Activated CD8-positive, alpha-beta memory T cell treated with anti-CD3 and anti-CD28 coated beads, Interleukin-2, amount 50 U/mL, for 1 hour (primary cell): ENCODE results near the gene MARF1.
A peak's percentile ranks its signal among the peaks of the same experiment; 100 is the strongest.
"Not testable (repeated sequence)": the region's sequence is repeated elsewhere in the genome, so short reads cannot be mapped to it uniquely, and the experiment has no call there.

Source experiments
- DNase-seq: peaks from one replicate; pipeline ENCODE4 v3.0.0-alpha.2; 2020; ENCODE audit errors: extremely low read depth

MARF1 gene, protein sequence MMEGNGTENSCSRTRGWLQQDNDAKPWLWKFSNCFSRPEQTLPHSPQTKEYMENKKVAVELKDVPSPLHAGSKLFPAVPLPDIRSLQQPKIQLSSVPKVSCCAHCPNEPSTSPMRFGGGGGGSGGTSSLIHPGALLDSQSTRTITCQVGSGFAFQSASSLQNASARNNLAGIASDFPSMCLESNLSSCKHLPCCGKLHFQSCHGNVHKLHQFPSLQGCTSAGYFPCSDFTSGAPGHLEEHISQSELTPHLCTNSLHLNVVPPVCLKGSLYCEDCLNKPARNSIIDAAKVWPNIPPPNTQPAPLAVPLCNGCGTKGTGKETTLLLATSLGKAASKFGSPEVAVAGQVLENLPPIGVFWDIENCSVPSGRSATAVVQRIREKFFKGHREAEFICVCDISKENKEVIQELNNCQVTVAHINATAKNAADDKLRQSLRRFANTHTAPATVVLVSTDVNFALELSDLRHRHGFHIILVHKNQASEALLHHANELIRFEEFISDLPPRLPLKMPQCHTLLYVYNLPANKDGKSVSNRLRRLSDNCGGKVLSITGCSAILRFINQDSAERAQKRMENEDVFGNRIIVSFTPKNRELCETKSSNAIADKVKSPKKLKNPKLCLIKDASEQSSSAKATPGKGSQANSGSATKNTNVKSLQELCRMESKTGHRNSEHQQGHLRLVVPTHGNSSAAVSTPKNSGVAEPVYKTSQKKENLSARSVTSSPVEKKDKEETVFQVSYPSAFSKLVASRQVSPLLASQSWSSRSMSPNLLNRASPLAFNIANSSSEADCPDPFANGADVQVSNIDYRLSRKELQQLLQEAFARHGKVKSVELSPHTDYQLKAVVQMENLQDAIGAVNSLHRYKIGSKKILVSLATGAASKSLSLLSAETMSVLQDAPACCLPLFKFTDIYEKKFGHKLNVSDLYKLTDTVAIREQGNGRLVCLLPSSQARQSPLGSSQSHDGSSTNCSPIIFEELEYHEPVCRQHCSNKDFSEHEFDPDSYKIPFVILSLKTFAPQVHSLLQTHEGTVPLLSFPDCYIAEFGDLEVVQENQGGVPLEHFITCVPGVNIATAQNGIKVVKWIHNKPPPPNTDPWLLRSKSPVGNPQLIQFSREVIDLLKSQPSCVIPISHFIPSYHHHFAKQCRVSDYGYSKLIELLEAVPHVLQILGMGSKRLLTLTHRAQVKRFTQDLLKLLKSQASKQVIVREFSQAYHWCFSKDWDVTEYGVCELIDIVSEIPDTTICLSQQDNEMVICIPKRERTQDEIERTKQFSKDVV (N-terminal part only)

DNA sequence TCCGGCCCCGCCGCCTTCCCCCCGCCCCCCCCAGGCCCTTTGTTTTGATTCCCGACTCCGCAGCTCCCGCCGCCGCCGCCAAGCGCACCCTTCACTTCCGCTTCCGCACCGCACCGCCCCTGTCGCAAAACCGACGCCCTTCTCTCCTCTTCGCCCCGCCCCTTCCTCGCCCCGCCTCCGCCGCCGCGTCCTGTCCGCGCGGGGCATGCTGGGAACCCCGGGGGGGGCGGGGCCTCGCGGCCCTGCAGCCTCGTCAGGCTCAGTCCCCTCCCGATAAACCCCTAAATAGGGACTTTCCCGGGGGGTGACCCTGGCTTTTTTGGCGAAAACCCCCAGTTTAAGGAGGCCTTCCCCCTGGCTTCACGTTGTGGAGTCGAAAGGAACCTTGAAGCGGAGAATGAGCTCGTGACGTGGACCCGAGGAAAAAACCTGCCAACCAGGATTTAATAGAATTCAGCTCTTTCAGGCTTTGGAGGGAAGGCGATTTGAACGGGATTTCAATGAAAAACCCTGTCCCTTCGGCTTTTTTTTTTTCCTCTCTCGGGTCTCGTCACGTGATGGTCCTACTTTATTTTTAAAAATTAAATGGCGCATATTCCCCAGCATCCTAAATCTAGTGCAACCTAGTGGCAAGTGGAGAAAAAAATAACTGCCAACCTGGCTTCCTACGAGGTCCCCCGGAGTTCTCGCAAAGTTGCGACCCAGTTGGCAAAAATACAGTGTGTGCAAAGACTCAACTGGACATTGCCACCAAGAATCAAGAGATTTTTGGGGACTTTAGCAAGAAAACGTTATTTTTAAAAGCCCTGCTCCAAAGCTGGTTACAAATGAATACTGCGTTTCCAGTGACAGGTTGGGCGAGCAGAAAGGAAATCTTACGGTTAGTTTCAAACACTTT is at the start of gene MARF1:
MARF1 (minus strand) TSS at position 107 of the 898 bp plus-strand sequence. CDS start 3,921 bp downstream, outside the sequence.
- DNase-seq = peak; percentile 97

DNA sequence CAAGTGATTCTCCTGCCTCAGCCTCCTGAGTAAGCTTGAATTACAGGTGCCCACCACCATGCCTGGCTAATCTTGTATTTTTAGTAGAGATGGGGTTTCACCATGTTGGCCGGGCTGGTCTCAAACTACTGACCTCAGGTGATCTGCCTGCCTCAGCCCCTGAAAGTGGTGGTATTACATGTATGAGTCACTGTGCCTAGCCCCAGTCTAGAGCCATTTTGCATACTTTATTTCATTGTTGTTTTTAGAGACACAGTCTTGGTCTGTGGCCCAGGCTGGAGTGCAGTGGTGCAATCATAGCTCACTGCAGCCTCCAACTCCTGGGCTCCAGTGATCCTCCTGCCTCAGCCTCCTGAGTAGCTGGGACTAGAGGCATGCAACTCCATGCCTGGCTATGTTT is 49.6 kb upstream of the MARF1 start:
- not testable (repeated sequence) for DNase-seq

DNA sequence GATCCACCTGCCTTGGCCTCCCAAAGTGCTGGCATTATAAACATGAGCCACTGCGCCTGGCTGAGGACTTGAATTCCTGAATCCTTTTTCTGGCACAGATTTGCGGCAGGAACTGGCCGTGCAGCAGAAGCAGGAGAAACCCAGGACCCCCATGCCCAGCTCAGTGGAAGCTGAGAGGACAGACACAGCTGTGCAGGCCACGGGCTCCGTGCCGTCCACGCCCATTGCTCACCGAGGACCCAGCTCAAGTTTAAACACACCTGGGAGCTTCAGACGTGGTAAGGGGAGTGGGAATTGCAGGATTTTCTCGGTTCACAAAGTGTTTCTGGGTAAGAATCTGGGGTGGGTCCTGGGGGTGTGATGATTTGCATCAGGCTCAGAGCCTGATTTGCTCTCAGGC is 48.1 kb upstream of the MARF1 start:
- DNase-seq = no peak

DNA sequence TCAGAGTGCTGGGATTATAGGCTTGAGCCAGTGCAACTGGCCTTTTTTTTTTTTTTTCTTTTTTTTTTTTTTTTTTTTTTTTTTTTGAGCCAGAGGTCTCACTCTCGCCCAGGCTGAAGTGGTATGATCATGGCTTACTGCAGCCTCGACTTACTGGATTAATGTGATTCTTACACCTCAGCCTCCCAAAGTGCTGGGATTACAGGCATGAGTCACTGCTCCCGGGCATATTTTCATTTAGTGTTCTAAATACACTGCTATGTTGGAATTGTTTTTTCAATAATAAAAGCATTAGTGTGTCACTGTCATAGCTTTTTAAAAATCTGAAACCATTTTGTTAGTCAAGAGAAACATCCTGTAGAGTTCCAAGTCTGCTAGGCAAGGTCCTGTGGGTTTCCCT is 47.3 kb upstream of the MARF1 start:
- no peak for DNase-seq

DNA sequence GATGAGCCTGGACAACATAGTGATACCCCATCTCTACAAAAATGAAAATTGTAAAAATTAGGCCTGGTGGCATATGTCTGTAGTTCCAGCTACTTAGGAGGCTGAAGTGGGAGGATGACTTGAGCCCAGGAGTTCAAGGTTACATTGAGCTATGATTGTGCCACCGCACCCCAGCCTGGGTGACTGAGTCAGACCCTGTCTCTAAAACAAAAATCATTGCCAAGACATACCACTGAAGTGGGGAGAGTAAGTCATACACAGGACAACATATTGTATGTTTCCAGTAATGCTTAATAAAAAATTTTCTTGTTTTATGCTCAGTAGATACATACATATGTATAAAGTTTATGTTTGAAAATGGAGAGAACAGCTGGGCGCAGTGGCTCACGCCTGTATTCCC is 46.3 kb upstream of the MARF1 start:
- no peak for DNase-seq

DNA sequence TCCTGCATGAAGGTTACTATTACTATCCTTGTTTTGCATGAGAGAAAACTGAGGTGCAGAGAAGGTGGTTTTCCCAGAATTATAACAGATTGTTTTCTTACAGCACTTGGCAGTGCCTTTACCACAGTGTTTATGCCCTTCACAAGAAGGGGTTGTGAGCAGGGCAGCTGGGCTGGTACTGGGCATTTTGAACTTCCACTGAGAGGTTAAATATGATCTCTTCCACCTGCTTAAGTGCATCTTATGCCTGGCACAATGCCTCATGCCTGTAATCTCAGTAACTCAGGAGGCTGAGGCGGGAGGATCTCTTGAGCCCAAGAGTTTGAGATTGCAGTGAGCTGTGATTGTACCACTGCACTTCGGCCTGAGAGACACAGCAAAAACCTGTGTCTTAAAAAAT is 43.3 kb upstream of the MARF1 start:
- no peak for DNase-seq

DNA sequence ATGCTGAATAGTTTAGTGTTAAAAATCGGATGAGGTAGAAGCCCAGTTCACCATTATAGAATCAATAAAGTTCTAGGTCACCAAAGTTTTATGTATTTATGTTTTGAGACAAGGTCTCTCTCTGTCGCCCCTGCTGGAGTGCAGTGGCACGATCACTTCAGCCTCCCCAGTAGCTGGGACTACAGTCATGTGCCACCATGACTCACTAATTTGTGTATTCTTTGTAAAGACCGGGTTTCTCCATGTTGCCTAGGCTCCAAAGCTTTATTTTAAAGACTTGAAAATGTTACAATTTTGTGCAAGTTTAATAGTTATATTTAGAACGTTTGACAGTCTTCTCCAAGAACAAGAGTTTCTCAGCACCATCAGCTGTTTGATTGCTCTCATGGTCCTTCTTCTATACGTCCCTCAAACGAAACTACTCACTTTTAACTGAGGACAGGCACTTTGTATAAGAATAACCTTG is 39.2 kb upstream of the MARF1 start:
- DNase-seq = no peak

DNA sequence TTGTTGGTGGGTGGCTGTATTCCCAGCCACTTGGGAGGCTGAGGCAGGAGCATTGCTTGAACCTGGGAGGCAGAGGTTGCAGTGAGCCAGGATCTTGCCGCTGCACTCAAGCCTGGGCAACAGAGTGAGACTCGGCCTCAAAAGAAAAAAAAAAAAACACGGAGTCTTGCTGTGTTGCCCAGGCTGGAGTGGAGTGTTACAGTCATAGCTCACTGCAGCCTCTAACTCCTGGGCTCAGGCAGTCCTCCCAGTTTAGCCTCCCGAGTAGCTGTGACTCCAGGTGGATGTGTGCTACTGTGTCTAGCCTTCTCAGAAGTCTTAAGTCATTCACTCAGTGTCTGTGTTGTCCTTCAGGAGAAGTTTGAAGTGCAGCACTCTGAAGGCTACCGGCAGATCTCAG is 34.5 kb upstream of the MARF1 start:
- no peak for DNase-seq

DNA sequence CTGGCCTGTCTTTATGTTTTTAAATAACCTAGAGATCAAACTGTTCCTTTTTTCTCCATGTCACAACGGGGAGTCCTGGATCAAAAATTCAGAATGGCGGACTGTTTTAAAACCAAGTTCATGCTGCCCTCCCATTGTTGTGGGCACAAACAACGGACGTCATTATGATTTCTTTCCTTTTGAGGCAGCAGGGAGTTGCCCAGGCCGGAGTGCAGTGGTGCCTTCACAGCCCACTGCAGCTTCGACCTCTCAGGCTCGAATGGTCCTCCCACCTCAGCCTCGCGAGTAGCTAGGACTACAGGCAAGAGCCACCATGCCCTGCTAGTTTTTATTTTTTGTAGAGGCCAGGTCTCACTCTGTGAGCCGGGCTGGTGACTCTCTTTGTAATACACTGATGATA is 33.6 kb upstream of the MARF1 start:
- DNase-seq = no peak

DNA sequence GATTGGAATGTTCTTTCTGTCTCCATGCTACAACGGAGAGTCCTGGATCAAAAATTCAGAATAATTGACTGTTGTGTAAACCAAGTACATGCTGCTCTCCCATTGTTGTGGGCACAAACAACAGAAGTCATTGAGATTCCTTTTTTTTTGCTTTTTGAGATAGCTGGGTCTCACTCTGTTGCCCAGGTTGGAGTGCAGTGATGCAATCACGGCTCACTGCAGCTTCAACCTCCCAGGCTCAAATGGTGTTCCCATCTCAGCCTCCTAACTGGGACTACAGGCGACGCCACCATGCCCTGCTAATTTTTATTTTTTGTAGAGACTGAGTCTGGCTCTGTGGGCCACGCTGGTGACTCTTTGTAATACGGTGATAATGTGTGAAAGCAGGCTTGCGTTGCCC is 31.6 kb upstream of the MARF1 start:
- no peak for DNase-seq

DNA sequence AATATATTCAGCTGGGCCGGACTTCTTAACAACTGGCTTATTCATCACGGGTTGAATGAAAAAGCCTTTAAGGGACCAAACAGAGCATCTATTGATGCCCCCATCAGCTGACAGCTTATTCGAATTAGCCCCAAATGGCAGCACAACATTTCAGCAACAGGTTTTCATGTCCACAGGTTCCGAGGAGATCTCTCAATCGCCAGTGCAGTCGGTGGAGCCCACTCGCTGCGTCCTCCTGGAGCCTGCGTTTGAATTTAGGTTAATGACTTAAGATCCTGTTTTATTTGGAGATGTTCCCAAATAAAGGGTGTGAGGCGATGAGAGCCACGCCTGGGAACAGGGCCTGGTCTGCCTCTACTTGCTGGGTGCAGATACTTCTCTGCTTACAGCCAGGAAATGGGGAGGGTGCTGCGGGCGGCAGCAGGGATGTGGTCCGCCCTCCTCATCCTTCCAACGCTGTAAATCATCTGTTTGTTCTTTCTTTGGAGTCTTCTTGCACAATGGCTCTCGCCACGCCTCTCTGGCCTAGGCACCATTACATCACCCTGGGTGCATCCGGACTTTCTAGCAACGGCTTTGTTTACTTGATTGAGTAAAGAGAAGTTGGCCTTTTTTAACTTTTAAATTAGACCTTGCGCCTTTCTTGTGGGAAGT is 29.7 kb upstream of the MARF1 start:
- peak; percentile 51 for DNase-seq

DNA sequence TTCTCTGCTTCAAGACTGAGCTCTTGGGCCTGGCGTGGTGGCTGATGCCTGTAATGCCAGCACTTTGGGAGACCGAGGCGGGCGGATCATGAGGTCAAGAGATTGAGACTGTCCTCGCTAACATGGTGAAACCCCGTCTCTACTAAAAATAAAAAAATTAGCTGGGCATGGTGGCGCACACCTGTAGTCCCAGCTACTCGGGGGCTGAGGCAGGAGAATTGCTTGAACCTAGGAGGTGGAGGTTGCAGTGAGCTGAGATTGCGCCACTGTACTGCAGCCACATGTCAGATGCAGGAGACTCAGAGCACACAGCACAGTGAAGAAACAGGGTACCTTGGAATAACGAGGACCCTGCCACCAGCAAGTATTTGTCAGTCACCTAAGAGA is 29.2 kb upstream of the MARF1 start:
- DNase-seq = not testable (repeated sequence)

DNA sequence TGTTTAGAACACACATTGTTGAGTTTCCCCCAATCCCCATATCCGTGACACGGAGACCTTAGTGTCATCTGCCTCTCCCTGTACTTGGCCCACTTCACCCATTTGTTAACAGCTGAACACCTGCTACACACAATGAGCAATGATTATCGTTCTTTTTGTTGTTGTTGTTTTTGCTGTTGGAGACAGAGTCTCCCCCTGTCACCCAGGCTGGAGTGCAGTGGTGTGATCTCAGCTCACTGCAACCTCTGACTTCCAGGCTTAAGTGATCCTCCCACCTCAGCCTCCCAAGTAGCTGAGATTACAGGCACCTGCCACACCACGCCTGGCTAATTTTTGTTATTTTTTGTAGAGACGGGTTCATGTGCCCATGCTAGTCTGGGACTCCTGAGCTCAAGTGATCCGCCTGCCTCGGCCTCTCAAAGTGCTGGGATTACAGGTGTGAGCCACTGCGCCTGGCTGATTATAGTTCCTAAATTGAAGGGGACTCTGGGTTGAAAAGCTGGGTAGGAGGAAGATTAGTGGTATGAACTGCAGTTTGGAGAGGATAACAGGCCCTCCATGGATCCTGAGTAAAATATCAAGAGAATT is 28.7 kb upstream of the MARF1 start:
- DNase-seq = no peak

DNA sequence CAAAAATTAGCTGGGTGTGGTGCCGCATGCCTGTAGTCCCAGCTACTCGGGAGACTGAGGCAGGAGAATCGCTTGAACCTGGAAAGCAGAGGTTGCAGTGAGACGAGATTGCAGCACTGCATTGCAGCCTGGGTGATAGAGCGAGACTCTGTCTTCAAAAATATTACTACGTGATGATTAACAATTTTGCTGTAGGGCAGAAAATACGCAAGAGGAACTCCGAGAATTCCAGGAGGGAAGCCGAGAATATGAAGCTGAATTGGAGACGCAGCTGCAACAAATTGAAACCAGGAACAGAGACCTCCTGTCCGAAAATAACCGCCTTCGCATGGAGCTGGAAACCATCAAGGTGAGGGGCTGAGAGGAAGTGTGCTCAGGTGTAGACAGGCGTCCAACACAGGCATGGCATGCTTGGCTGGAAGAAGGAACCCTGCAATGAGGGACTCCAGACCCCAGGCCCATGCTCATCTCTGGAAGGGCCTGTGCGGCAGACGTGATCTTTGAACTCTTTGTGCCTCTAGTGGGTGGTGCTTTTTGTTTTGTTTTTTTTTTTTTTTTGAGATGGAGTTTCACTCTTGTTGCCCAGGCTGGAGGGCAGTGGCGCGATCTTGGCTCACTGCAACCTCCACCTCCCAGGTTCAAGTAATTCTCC is 24.3 kb upstream of the MARF1 start:
- no peak for DNase-seq

DNA sequence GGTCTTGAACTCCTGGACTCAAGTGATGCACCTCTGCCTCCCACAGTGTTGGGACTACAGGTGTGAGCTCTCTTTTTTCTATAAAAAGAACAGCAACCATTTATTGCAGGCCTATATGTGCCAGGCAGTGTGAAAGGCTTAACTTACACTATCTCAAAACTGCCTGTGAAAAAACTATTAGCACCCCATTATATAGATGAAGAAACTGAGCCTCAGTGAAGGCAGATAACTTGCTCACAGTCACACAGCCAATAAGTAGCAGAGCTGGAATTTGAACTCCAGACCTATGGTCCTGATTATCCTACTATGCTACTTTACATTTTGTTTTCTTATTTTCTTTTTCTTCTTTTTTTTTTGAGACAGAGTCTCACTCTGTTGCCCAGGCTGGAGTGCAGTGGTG is 22.2 kb upstream of the MARF1 start:
- no peak for DNase-seq

DNA sequence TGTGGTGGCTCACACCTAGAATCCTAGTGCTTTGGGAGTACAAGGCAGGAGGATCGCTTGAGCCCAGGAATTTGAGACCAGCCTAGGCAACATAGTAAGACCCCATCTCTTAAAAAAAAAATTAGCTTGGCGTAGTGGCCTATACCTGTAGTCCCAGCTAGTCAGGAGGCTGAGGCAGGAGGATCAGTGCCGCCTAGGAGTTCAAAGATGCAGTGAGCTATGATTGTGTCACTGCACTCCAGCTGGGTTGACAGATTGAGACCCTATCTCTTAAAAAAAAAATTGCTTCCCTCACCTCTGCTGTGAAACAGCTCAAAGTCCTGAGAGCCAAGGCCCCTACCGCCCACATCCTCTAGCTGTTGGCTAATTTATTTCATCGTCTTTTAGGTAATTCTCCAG is 17.2 kb upstream of the MARF1 start:
- no peak for DNase-seq

DNA sequence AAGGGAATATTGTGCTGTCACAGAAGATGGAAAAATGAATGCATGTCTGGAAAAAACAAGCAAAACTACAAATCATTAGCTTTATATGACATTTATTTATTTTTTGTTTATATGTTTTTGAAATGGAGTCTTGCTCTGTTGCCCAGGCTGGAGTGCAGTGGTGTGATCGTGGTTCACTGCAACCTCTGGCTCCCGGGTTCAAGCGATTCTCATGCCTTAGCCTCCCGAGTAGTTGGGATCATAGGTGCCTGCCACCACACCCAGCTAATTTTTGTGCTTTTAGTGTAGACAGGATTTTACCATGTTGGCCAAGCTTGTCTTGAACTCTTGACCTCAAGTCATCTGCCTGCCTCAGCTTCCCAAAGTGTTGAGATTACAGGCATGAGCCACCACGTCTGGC is 15.6 kb upstream of the MARF1 start:
- DNase-seq = no peak

DNA sequence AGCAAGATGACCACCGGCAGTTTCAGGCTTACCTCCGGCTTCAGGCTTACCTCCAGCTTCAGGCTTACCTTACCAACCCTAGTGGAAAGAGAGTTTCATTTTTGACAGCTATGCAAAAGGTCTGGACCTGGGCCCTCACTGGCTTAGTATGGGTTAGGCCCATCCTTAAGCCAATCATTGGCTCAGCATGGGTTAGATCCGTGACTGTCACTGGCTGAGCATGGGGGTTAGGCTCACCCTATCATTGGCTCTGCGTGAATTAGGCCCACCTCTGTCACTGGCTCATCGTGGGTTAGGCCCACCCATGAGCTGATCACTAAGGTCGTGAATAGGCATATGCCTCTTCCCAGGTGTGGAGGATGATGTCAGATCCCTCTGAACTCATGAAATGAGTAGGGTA is 15.2 kb upstream of the MARF1 start:
- no peak for DNase-seq

DNA sequence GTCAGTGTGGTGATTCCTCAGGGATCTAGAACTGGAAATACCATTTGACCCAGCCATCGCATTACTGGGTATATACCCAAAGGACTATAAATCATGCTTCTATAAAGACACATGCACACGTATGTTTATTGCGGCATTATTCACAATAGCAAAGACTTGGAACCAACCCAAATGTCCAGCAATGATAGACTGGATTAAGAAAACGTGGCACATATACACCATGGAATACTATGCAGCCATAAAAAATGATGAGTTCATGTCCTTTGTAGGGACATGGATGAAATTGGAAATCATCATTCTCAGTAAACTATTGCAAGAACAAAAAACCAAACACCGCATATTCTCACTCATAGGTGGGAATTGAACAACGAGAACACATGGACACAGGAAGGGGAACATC is 12.6 kb upstream of the MARF1 start:
- not testable (repeated sequence) for DNase-seq

DNA sequence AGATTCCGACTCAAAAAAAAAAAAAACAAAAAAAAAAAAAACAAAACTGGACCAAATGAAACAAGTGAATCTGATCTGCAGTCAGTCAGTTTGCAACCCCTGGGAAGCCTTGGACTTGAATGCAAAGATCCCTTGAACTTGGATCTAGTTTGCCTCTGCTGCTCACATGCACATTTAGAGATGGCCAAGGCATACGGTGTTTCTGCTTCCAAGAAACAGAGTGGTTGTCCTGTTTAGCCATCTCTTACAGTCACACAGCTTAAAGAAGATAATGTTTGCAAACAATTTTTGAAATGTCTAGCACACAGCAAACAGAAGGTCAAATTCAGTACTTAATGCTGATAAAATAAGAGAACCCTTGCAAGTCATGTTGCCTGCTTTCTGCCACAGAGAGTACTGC is 11.6 kb upstream of the MARF1 start:
- no peak for DNase-seq
